IMR-90 (cell line): Measurements from ENCODE around the gene CYFIP1.

Experiments used
- BHLHE40 ChIP-seq: fragments of 150-350 bp; IDR thresholded peaks from 2 replicates; pipeline ENCODE4 v1.6.1; 2016; ENCODE audit warnings: mild to moderate bottlenecking, low read depth, low read length
- CEBPB ChIP-seq: IDR thresholded peaks from 2 replicates; pipeline ENCODE4 v1.6.1; 2012; ENCODE audit warnings: low read depth, low read length, improper control_type of control experiment
- CHD1 ChIP-seq: IDR thresholded peaks from 2 replicates; pipeline ENCODE4 v1.6.1; 2012; ENCODE audit warnings: low read depth, low read length, improper control_type of control experiment
- CTCF ChIP-seq: conservative IDR thresholded peaks from 2 replicates; pipeline ENCODE4 v1.5.1; 2012; ENCODE audit warnings: mild to moderate bottlenecking, low read depth, low read length, improper control_type of control experiment
- ELK1 ChIP-seq: fragments of 150-350 bp; IDR thresholded peaks from 2 replicates; pipeline ENCODE4 v1.6.1; 2016; ENCODE audit warnings: low read depth, mild to moderate bottlenecking, low read length, moderate library complexity, borderline replicate concordance
- FOS ChIP-seq: fragments of 150-350 bp; IDR thresholded peaks from 2 replicates; pipeline ENCODE4 v1.6.1; 2016; ENCODE audit warnings: low read depth, low read length
- MAZ ChIP-seq: IDR thresholded peaks from 2 replicates; pipeline ENCODE4 v1.6.1; 2012; ENCODE audit warnings: low read depth, mild to moderate bottlenecking, low read length, improper control_type of control experiment, moderate library complexity, borderline replicate concordance
- MXI1 ChIP-seq: IDR thresholded peaks from 2 replicates; pipeline ENCODE4 v1.6.1; 2012; ENCODE audit warnings: low read depth, mild to moderate bottlenecking, low read length, moderate library complexity, borderline replicate concordance
- POLR2A ChIP-seq: IDR thresholded peaks from 2 replicates; pipeline ENCODE4 v1.6.1; 2012; ENCODE audit warnings: mild to moderate bottlenecking, low read depth, low read length
- RAD21 ChIP-seq: IDR thresholded peaks from 2 replicates; pipeline ENCODE4 v1.6.1; 2012; ENCODE audit warnings: low read length, improper control_type of control experiment
- RCOR1 ChIP-seq: IDR thresholded peaks from 2 replicates; pipeline ENCODE4 v1.6.1; 2012; ENCODE audit warnings: mild to moderate bottlenecking, low read length, improper control_type of control experiment; ENCODE audit not compliant: insufficient replicate concordance
- USF2 ChIP-seq: fragments of 150-350 bp; IDR thresholded peaks from 2 replicates; pipeline ENCODE4 v1.6.1; 2017; ENCODE audit warnings: mild to moderate bottlenecking, antibody characterized with exemption, low read length, low read depth

- TF ChIP-seq POLR2A: no peak
- no peak for TF ChIP-seq RAD21
- TF ChIP-seq CEBPB: no peak
- TF ChIP-seq CTCF: no peak
- no peak for TF ChIP-seq MAZ
- TF ChIP-seq CHD1: no peak
- no peak for TF ChIP-seq ELK1
- no peak for TF ChIP-seq MXI1
- TF ChIP-seq FOS: no peak
- TF ChIP-seq BHLHE40: no peak
- TF ChIP-seq USF2: no peak
- no peak for TF ChIP-seq RCOR1
Observed at GRCh38 chr15:22973286-22973685, 6.9 kb downstream of the CYFIP1 start.
